ENCODE results near the gene RGS2.

- TF ChIP-seq, protein P1, sequence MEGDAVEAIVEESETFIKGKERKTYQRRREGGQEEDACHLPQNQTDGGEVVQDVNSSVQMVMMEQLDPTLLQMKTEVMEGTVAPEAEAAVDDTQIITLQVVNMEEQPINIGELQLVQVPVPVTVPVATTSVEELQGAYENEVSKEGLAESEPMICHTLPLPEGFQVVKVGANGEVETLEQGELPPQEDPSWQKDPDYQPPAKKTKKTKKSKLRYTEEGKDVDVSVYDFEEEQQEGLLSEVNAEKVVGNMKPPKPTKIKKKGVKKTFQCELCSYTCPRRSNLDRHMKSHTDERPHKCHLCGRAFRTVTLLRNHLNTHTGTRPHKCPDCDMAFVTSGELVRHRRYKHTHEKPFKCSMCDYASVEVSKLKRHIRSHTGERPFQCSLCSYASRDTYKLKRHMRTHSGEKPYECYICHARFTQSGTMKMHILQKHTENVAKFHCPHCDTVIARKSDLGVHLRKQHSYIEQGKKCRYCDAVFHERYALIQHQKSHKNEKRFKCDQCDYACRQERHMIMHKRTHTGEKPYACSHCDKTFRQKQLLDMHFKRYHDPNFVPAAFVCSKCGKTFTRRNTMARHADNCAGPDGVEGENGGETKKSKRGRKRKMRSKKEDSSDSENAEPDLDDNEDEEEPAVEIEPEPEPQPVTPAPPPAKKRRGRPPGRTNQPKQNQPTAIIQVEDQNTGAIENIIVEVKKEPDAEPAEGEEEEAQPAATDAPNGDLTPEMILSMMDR (IDR thresholded peaks at IDR 0.05; ENCODE audit: low read depth, low read length): no peak
- no peak for TF ChIP-seq EZH2phosphoT487 (IDR thresholded peaks at IDR 0.05; ENCODE audit: low read depth)
Measured at GRCh38 chr1:192801451-192801850, 7.4 kb upstream of the RGS2 start.

Measured in OCI-LY3 (cell line).